H1 (cell line): ENCODE data around the gene IFITM2. TPM values are rescaled to one million over a fixed set of nuclear protein-coding genes. Genes with fewer than 3 reads are reported as not detected.
A peak's percentile ranks its signal among the peaks of the same experiment; 100 is the strongest.
"Not testable (repeated sequence)": the region's sequence is repeated elsewhere in the genome, so short reads cannot be mapped to it uniquely, and the experiment has no call there.

Experiments used
- CTCF ChIA-PET: fragments of 300-600 bp; sonication (Branson Sonifier 250); formaldehyde crosslinking; loops from one replicate; lab custom pipeline; 2021; ENCODE audit not compliant: partially characterized antibody; lab: Charles Lee
- POLR2A ChIA-PET: fragments of 300-600 bp; sonication (Branson Sonifier 250); formaldehyde crosslinking; loops from one replicate; lab custom pipeline; 2021; ENCODE audit warnings: inconsistent platforms; ENCODE audit not compliant: partially characterized antibody; lab: Charles Lee
- DNase-seq, 2 experiments: peaks; one replicate each; pipeline versions ENCODE4 v3.0.0 to v3.0.0-alpha.2; 2010 to 2022; ENCODE audit warnings: low spot score in 2 of 2, low read depth in 1 of 2, mixed read lengths in 1 of 2
- FAIRE-seq: peaks from 2 replicates; lab custom pipeline; 2011; peaks lifted over from hg19 to GRCh38; lab: Jason Lieb, UNC
- H2AFZ ChIP-seq: 2 replicates; pipeline ENCODE4 v1.8.1; 2012; ENCODE audit warnings: low read length, inconsistent platforms
- H2AK5ac ChIP-seq: 2 replicates; pipeline ENCODE4 v1.6.1; 2013; ENCODE audit warnings: low read depth, low read length
- H2BK120ac ChIP-seq: replicated peaks from 2 replicates; pipeline ENCODE3; 2013; ENCODE audit warnings: low read depth, low read length, inconsistent platforms
- H2BK12ac ChIP-seq: 2 replicates; pipeline ENCODE4 v1.6.1; 2013; ENCODE audit warnings: low read depth, low read length
- H2BK15ac ChIP-seq: 2 replicates; pipeline ENCODE4 v1.6.1; 2013; ENCODE audit warnings: low read length
- H2BK20ac ChIP-seq: 2 replicates; pipeline ENCODE4 v1.6.1; 2013; ENCODE audit warnings: low read length
- H2BK5ac ChIP-seq: 2 replicates; pipeline ENCODE4 v1.6.1; 2013; ENCODE audit warnings: low read depth, low read length
- H3K14ac ChIP-seq: 2 replicates; pipeline ENCODE4 v1.6.1; 2013; ENCODE audit warnings: inconsistent platforms; ENCODE audit not compliant: insufficient read length
- H3K18ac ChIP-seq: 2 replicates; pipeline ENCODE4 v1.6.1; 2013; ENCODE audit warnings: low read length; ENCODE audit errors: extremely low read depth
- H3K23ac ChIP-seq: 2 replicates; pipeline ENCODE4 v1.6.1; 2013; ENCODE audit warnings: inconsistent platforms; ENCODE audit not compliant: insufficient read length
- H3K23me2 ChIP-seq: 2 replicates; pipeline ENCODE4 v1.6.1; 2013; ENCODE audit warnings: low read depth, low read length
- H3K27ac ChIP-seq: 2 replicates; pipeline ENCODE4 v1.6.1; 2011; ENCODE audit warnings: low read depth, low read length, inconsistent platforms
- H3K27me3 ChIP-seq, 4 experiments: replicated peaks in 1 of 4; 1 replicate in 1 of 4; 2 replicates in 3 of 4; pipeline versions ENCODE4 v1.6.1 to v1.8.1; 2011 to 2013; ENCODE audit warnings: low read length in 3 of 4, mild to moderate bottlenecking in 3 of 4, inconsistent platforms in 2 of 4, mixed read lengths in 2 of 4, moderate library complexity in 1 of 4; ENCODE audit not compliant: control insufficient read depth in 3 of 4, insufficient read depth in 3 of 4; ENCODE audit errors: extremely low read depth in 1 of 4
- H3K36me3 ChIP-seq, 4 experiments: 2 replicates each; pipeline versions ENCODE4 v1.6.1 to v1.8.1; 2011 to 2013; ENCODE audit warnings: mild to moderate bottlenecking in 4 of 4, low read length in 3 of 4, moderate library complexity in 2 of 4, control low read depth in 1 of 4, inconsistent platforms in 1 of 4; ENCODE audit not compliant: insufficient read depth in 4 of 4, control insufficient read depth in 2 of 4
- H3K4ac ChIP-seq: replicated peaks from 2 replicates; pipeline ENCODE3; 2013; ENCODE audit warnings: low read length, low read depth, mixed read lengths, inconsistent platforms; ENCODE audit not compliant: insufficient read length
- H3K4me1 ChIP-seq, 4 experiments: replicated peaks in 1 of 4; 1 replicate in 1 of 4; 2 replicates in 3 of 4; pipeline versions ENCODE4 v1.6.1 to v1.8.1; 2011 to 2013; ENCODE audit warnings: low read length in 3 of 4, inconsistent platforms in 2 of 4, mixed read lengths in 1 of 4; ENCODE audit not compliant: insufficient read depth in 4 of 4, control insufficient read depth in 3 of 4
- H3K4me2 ChIP-seq, 2 experiments: 2 replicates each; pipeline versions ENCODE4 v1.6.1 to v1.8.1; 2011 to 2013; ENCODE audit warnings: low read depth in 2 of 2, low read length in 2 of 2, control low read depth in 1 of 2, inconsistent platforms in 1 of 2, mild to moderate bottlenecking in 1 of 2; ENCODE audit not compliant: insufficient read depth in 1 of 2
- H3K4me3 ChIP-seq, 4 experiments: fragments of 200-600, 300-600 bp in 1 of 4; sonication (generic), shearing (Covaris generic), sonication (Bioruptor Twin) in 1 of 4; 2 replicates each; pipeline versions ENCODE4 v1.5.1 to v1.8.1; 2011 to 2016; ENCODE audit warnings: low read length in 4 of 4, low read depth in 3 of 4, control low read depth in 2 of 4, inconsistent platforms in 2 of 4, mild to moderate bottlenecking in 2 of 4, mixed read lengths in 1 of 4, moderate library complexity in 1 of 4; ENCODE audit not compliant: insufficient read depth in 2 of 4; ENCODE audit errors: extremely low read depth in 1 of 4
- H3K56ac ChIP-seq: replicated peaks from 2 replicates; pipeline ENCODE3; 2013; ENCODE audit warnings: low read depth, mild to moderate bottlenecking, mixed read lengths, low read length, inconsistent platforms; ENCODE audit not compliant: insufficient read length
- H3K79me1 ChIP-seq: 2 replicates; pipeline ENCODE4 v1.6.1; 2013; ENCODE audit warnings: low read depth, low read length, control low read depth
- H3K79me2 ChIP-seq, 2 experiments: 2 replicates each; pipeline versions ENCODE4 v1.6.1 to v1.8.1; 2012 to 2013; ENCODE audit warnings: low read length in 2 of 2, mild to moderate bottlenecking in 2 of 2, inconsistent platforms in 1 of 2; ENCODE audit not compliant: insufficient read depth in 2 of 2, control insufficient read depth in 1 of 2
- H3K9ac ChIP-seq, 4 experiments: replicated peaks in 1 of 4; 1 replicate in 1 of 4; 2 replicates in 3 of 4; pipeline versions ENCODE4 v1.6.1 to v1.8.1; 2011 to 2013; ENCODE audit warnings: low read depth in 3 of 4, low read length in 3 of 4, control low read depth in 2 of 4, mild to moderate bottlenecking in 2 of 4, moderate library complexity in 2 of 4, inconsistent platforms in 1 of 4; ENCODE audit errors: extremely low read depth in 1 of 4
- H3K9me3 ChIP-seq, 2 experiments: 2 replicates each; pipeline versions ENCODE4 v1.6.1 to v1.8.1; 2012 to 2013; ENCODE audit warnings: mild to moderate bottlenecking in 2 of 2, moderate library complexity in 2 of 2, control low read depth in 1 of 2, inconsistent platforms in 1 of 2, low read depth in 1 of 2, low read length in 1 of 2, mixed read lengths in 1 of 2; ENCODE audit not compliant: insufficient read depth in 2 of 2
- H4K20me1 ChIP-seq, 2 experiments: replicated peaks in 1 of 2; 2 replicates each; pipeline versions ENCODE3 to v1.8.1; 2011 to 2013; ENCODE audit warnings: inconsistent platforms in 2 of 2, low read length in 2 of 2, mild to moderate bottlenecking in 1 of 2; ENCODE audit not compliant: insufficient read depth in 2 of 2, control insufficient read depth in 1 of 2
- H4K5ac ChIP-seq: 2 replicates; pipeline ENCODE4 v1.6.1; 2013; ENCODE audit warnings: low read length, low read depth, mixed read lengths, inconsistent platforms; ENCODE audit not compliant: insufficient read length
- H4K8ac ChIP-seq: 2 replicates; pipeline ENCODE4 v1.8.0; 2013; ENCODE audit warnings: mild to moderate bottlenecking, moderate library complexity, low read length, inconsistent platforms; ENCODE audit not compliant: insufficient read depth; ENCODE audit errors: extremely low read depth
- H4K91ac ChIP-seq: replicated peaks from 2 replicates; pipeline ENCODE3; 2013; ENCODE audit warnings: low read length, mixed read lengths, inconsistent platforms; ENCODE audit not compliant: insufficient read length
- WGBS, 2 experiments: shearing (Covaris generic) in 1 of 2; methylation state at CpG; one replicate each; pipeline versions ENCODE4 v1.1.6 to v1.1.7; 2013 to 2015; ENCODE audit warnings: low lambda C conversion rate in 2 of 2, mixed read lengths in 2 of 2, inconsistent platforms in 1 of 2, low coverage in 1 of 2, missing lambda C conversion rate in 1 of 2; ENCODE audit not compliant: insufficient replicate concordance in 2 of 2, insufficient coverage in 1 of 2, insufficient read length in 1 of 2; ENCODE audit errors: extremely low coverage in 1 of 2, missing lambda C conversion rate in 1 of 2; 5-methylcytosine and 5-hydroxymethylcytosine counted together
- polyA plus RNA-seq, 7 experiments: library from polyadenylated mRNA; depleted of rRNA in 3 of 7; stranded (reverse) in 5 of 7; unstranded in 2 of 7; fragments of >200 nt in 5 of 7; fragments of 200-250 nt in 2 of 7; gene quantifications; 1 replicate in 5 of 7; 2 replicates in 1 of 7; 4 replicates in 1 of 7; pipeline versions ENCODE4 v1.2.1 to v1.2.3, GENCODE V29; 2011 to 2013; ENCODE audit warnings: missing spikeins in 2 of 7, mixed read lengths in 2 of 7
- total RNA-seq: library from RNA; stranded (reverse); fragmentation: NEBNext Ultra II Directional; extraction: Animal tissue kit (Norgen Biotek cat#: 25700); gene quantifications from 2 replicates; pipeline ENCODE4 v1.2.1, GENCODE V29; 2021

The IFITM2 gene
- total and polyA plus RNA-seq, 2 of the 8 experiments (the other 6 are each of a cell fraction or from before 2014, with no cell fraction given): 399 to 764 TPM

GRCh38 chr11:308740-309665 is 1.4 kb downstream of the IFITM2 start:
- not testable (repeated sequence) for H3K18ac ChIP-seq, FAIRE-seq, H3K23me2 ChIP-seq, DNase-seq, H3K79me2 ChIP-seq, H2BK120ac ChIP-seq, H3K79me1 ChIP-seq, H3K27ac ChIP-seq, H2BK15ac ChIP-seq, H4K20me1 ChIP-seq, H3K9me3 ChIP-seq, H3K4ac ChIP-seq, H3K27me3 ChIP-seq, H3K36me3 ChIP-seq, H4K8ac ChIP-seq, H2BK5ac ChIP-seq, H2AFZ ChIP-seq, H3K56ac ChIP-seq, H3K9ac ChIP-seq, H3K23ac ChIP-seq, H3K14ac ChIP-seq, H4K5ac ChIP-seq
- ChIA-PET CTCF (interaction anchor here (0.7 to 2.2 kb wide), 9 partner anchors 8 to 72 kb away, joined by 3 to 7 read pairs (median 4); partner anchors contain the start of gene PSMD13), POLR2A (interaction anchor here (0.7 to 1.7 kb wide), 7 partner anchors 8 to 58 kb away, joined by 3 to 6 read pairs (median 4); no protein-coding TSS in a partner anchor)
- peak overlapping the region in 3 of 4 experiments; percentile 6 to 39 (median 10); a peak in 4 of 8 replicates for H3K4me3 ChIP-seq
- peak overlapping the region; percentile 25 for H4K91ac ChIP-seq
- peak overlapping the region; percentile 56 to 57 for H3K4me2 ChIP-seq
- peak overlapping the region; percentile 80; the same call in 1 of the 2 replicates for H2BK12ac ChIP-seq
- WGBS, 2 experiments: 85% methylated on average over 22 of the region's 24 CpGs; no CpG with 5 or more reads in 1 of the 2 experiments
- 0 out of 2 replicates have a peak overlapping the region, but pooled peaks have one; percentile 72 for H2BK20ac ChIP-seq
- peak overlapping the region; percentile 90; the same call in 1 of the 2 replicates for H2AK5ac ChIP-seq
- H3K4me1 ChIP-seq: peaks cover 18 to 48% (median 39%) of the 10 kb centered on the region in 4 experiments
